ENCODE results near the gene IRS2.

IRS2 gene

GRCh38 chr13:109807345-109807744 lies 21.0 kb upstream of the IRS2 start:
- no peak for DNase-seq (ENCODE audit: low read depth in 2 of 2)

- no peak for DNase-seq (ENCODE audit: low read depth in 2 of 2)
Measured at GRCh38 chr13:109804654-109805053, 18.3 kb upstream of the IRS2 start.

GRCh38 chr13:109803825-109804224 lies 17.4 kb upstream of the IRS2 start:
- DNase-seq (ENCODE audit: low read depth in 2 of 2) = no peak

- no peak for DNase-seq (ENCODE audit: low read depth in 2 of 2)
Measured at GRCh38 chr13:109802936-109803335, 16.6 kb upstream of the IRS2 start.

GRCh38 chr13:109795011-109795410 lies 8.6 kb upstream of the IRS2 start:
- no peak for DNase-seq (ENCODE audit: low read depth in 2 of 2)

- no peak for DNase-seq (ENCODE audit: low read depth in 2 of 2)
Measured at GRCh38 chr13:109794095-109794494, 7.7 kb upstream of the IRS2 start.

- DNase-seq (ENCODE audit: low read depth in 2 of 2) = no peak
Measured at GRCh38 chr13:109792416-109793059, 6.2 kb upstream of the IRS2 start.

GRCh38 chr13:109790942-109791605 lies 4.7 kb upstream of the IRS2 start:
- DNase-seq (ENCODE audit: low read depth in 2 of 2) = no peak

- no peak for DNase-seq (ENCODE audit: low read depth in 2 of 2)
Measured at GRCh38 chr13:109790086-109790485, 3.7 kb upstream of the IRS2 start.

- no peak for DNase-seq (ENCODE audit: low read depth in 2 of 2)
Measured at GRCh38 chr13:109789262-109789661, 2.9 kb upstream of the IRS2 start.

- no peak for DNase-seq (ENCODE audit: low read depth in 2 of 2)
Measured at GRCh38 chr13:109788372-109789111, 2.2 kb upstream of the IRS2 start.

GRCh38 chr13:109787135-109787954 lies 962 bp upstream of the IRS2 start:
- DNase-seq (ENCODE audit: low read depth in 2 of 2) = no peak

GRCh38 chr13:109785892-109786450 lies 412 bp downstream of the IRS2 start:
- no peak for DNase-seq (ENCODE audit: low read depth in 2 of 2)

GRCh38 chr13:109785141-109785891 lies 1.1 kb downstream of the IRS2 start:
- DNase-seq (ENCODE audit: low read depth in 2 of 2) = peak; percentile 23 to 46

- DNase-seq (ENCODE audit: low read depth in 2 of 2) = peak; percentile 58 to 60
Measured at GRCh38 chr13:109784590-109785140, 1.7 kb downstream of the IRS2 start.

GRCh38 chr13:109783815-109784589 lies 2.4 kb downstream of the IRS2 start:
- DNase-seq (ENCODE audit: low read depth in 2 of 2) = no peak

- no peak for DNase-seq (ENCODE audit: low read depth in 2 of 2)
Measured at GRCh38 chr13:109783447-109783814, 3.0 kb downstream of the IRS2 start.

- no peak for DNase-seq (ENCODE audit: low read depth in 2 of 2)
Measured at GRCh38 chr13:109782823-109783431, 3.5 kb downstream of the IRS2 start.

GRCh38 chr13:109782066-109782822 lies 4.1 kb downstream of the IRS2 start:
- DNase-seq (ENCODE audit: low read depth in 2 of 2) = no peak

All from stimulated activated CD4-positive, alpha-beta T cell treated with anti-CD3 and anti-CD28 coated beads, Interleukin-4, amount 100 ng/mL, for 48 hours (primary cell).